Islet precursor cell (in vitro differentiated cells): Measurements from ENCODE around the gene CCDC134.
"Not testable (repeated sequence)": the region's sequence is repeated elsewhere in the genome, so short reads cannot be mapped to it uniquely, and the experiment has no call there.

Source experiments
- DNase-seq: peaks from one replicate; pipeline ENCODE4 v3.0.0-alpha.2; 2018

Gene CCDC134

GRCh38 chr22:41826021-41826420, 25.5 kb downstream of the CCDC134 start:
- DNase-seq, result no peak

DNA sequence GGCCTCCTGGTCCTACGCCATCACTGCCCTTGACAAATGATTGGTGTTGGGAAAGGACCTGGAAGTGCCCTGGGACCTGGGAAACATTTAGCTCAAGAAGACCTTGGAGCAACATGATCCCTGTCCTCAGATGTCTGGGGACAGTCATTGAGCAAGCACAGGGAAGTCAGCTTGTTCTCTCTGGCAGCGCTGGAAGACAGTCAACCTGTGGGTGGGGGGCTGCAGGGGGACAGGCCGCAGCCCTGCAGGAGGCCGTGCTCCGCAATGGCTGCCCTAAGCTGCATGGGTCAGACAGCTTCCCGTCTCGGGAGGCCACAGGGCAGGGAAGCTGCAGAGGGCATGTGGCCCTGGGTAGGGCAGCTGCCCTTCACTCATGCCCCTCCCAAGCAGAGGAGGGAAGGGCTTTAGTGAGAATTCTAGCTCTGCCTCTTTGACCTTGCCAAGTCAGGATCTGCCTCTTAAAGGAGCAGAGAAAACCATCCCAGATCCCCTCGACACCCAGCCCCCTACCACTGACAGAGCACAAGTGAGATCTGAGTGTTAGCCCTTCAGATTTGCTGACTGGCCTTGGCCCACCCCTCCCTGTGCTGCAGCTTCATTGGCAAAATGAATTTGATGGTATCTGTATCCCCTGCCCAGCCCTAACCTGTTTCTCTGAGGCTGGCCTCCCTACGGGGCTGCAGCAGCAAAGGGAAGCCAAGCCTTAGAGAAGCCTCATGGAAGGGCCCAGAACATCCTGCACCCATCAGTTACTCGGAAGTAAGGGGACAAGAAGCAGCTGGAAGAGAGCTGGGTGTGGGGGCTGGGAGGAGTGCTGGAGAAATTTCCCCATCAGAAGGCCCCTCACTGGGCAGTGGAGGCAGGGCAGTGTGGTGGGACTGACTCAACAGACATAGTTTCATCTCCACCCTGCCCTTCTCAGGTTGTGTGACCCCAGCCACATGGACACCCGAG, 26.2 kb downstream of the CCDC134 start:
- no peak for DNase-seq

- no peak for DNase-seq
Observed at GRCh38 chr22:41827671-41828070, 27.2 kb downstream of the CCDC134 start.

GRCh38 chr22:41828516-41828915, 28.0 kb downstream of the CCDC134 start:
- peak; percentile 72 for DNase-seq

- DNase-seq, result no peak
Observed at GRCh38 chr22:41830174-41830573, 29.7 kb downstream of the CCDC134 start.

GRCh38 chr22:41831383-41831782, 30.9 kb downstream of the CCDC134 start:
- no peak for DNase-seq

GRCh38 chr22:41831828-41832552, 31.5 kb downstream of the CCDC134 start:
- no peak for DNase-seq

DNA sequence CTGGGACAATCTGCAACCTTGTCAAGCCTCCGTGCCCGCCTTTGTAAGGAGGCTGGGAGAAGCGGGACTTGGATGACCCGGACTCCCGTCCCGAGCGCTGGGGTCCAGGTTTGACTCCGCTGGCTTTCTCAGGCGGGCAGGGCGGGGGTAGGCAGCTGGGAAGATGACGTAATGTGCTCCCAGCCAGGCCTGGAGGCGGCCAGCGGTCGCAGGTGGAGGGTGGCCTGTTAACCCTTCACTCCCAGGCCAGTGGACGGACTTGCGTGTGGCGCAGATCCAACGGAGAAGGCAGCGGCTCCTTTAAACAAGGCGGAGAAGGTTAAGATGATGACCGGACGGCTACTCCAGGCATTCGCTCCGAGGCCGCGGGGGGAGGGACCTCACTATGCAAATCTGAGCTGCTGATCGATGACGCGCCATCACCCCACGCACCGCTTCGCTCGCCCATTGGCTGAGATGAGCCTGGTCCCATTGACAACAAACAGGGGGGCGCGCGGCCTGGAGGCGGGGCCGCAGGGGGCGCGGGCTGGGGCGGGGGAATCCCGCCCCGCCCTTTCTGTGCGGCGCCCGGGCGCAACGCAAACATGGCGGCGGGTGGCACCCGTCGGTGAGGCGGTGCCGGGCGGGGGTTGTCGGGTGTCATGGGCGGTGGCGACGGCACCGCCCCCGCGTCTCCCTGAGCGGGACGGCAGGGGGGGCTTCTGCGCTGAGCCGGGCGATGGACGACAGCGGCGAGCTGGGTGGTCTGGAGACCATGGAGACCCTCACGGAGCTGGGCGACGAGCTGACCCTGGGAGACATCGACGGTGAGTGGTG, 32.3 kb downstream of the CCDC134 start, which contains the start of gene SREBF2:
Gene SREBF2 (plus strand): TSS at position 553 of the 816 bp plus-strand sequence. CDS start 166 bp downstream, at position 719.
- DNase-seq, result peak; percentile 100

DNA sequence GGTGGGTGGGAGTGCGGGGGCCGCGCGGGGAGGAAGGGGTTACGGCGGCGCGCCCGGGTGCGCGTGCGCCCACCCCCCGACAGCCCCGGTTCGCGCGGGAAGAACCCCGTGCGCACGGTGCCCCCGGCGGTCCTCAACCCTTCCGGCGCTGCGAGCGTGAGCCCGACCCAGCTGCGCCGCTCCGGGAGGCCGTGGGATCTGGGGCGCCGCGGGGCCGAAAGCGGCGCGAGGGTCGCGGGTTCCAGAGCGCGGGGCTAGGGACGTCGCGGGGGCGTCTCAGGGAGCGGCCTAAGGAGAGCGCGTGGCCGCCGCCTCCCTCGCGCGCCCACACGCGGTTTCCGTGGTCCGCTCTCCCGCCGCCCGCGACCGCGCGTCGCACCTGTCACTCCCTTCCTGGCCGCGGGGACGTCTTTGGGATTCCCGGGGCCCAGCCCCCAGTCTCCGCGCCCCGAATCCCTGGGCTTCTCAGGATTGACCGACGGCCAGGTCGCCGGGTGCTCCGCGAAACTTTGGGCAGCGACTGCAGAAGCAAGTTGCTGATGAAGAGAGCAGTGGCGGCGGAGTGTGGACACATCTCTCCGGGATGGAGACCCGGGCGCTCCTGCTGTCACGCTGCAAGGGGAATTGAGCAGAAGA, 33.0 kb downstream of the CCDC134 start:
- DNase-seq, result no peak

DNA sequence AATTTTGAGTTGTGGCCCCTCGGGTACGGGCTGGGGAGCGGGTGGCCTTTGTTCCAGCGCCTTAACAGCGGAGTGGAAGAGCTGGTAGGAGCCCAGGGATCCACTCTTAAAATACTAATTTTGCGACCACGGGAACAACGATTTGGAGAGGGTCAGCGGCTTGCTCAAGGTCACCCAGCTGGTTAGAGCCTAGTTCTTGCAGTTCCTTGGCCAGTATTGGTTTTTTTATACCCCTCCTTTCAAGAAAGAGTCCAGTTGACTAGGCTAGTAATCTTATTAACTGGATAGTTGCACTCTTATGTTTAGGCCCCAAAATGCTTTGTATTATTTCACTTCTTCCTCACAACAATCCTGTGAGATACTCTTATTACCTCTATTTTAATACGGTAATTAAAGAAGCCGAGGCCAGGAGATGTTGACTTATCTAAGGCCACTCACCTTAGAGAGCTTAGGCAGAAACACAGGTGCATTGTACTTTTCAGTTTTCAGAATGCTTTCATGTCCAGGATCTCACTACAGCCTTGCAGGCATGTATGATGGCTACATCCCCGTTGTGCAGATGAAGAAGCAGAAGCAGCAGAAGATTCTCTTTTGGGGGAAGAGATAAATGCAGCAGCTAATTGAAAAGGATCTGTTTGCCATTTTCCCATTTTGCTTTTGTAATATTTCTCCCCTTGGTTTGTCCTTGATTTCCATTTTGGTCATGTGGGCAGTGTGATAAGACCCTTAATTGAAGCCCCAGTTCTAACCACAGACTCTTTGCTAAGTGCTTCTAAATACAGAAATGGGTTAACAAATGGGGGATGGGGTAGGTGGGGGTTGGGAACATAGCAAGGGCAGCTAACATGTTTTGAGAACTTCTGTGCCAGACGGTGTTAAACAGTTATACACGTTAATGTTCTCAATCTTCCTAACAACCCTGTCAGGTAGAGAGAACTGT, 33.8 kb downstream of the CCDC134 start:
- DNase-seq, result no peak

DNA sequence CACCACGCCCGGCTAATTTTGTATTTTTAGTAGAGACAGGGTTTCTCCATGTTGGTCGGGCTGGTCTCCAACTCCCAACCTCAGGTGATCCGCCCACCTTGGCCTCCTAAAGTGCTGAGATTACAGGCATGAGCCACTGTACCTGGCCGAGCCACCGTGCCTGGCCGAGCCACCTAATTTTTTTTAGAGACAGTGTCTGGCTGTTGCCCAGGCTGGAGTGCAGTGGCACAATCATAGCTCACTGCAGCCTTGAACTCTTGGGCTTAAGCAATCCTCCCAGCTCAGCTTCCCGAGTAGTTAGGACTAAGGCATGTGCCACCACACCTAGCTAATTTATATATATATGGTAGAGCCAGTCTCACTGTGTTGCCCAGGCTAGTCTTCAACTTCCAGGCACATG, 35.0 kb downstream of the CCDC134 start:
- not testable (repeated sequence) for DNase-seq

GRCh38 chr22:41836551-41836950, 36.1 kb downstream of the CCDC134 start:
- no peak for DNase-seq

DNA sequence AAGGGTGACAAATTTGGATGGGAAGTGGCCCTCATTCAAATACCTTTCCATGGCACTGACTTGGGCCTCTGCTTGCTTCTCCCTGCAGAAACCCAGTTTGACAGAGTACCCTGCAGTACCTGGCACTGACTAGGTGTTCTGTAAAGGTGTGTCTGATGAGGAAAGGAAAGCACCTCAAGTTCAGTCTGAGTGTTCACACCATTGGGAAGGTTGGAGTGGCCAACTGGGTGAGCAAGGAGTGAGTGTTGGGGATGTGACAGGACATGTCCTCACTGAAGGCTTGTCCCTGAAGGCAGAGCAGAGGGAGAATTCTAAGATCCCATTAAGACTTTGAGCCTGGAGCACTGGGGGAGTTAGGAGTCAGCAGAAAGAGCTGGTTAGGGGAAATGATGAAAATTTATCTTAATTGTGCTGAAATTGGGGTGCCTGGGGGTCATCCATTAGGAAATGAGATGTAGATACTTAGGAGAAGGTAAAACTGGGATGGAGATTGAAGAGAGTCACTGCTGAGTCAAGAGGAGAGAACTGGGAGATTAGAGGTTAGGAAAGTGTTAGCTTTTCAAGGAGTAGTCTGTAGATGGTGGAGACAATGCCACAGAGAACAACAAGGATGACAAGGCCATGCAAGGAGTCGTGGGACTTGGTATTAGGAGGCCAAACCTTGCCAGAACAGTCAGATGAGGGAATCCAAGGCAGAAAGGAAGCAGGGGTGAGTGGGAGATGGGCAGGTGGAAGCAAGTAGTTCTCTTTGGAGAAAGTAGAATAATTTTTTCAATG, 38.6 kb downstream of the CCDC134 start:
- no peak for DNase-seq

DNA sequence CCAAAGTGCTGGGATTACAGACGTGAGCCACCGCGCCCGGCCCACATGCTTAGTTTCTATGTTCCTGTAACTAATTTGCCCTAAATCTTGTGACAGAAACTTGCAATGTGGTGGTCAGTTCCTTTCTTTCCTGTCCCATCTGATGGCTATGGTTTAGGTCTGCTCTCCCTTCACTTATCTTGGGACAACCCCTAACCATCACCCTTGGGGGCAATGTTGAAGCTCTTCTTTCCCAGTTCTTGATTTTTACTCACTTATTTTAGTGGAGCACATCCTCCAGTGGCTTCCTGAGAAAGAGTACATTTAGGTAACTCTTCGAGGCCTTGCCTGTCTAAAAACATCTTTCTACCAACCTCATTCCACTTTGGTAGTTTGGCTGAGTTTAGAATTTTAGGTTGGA, 39.7 kb downstream of the CCDC134 start:
- no peak for DNase-seq

DNA sequence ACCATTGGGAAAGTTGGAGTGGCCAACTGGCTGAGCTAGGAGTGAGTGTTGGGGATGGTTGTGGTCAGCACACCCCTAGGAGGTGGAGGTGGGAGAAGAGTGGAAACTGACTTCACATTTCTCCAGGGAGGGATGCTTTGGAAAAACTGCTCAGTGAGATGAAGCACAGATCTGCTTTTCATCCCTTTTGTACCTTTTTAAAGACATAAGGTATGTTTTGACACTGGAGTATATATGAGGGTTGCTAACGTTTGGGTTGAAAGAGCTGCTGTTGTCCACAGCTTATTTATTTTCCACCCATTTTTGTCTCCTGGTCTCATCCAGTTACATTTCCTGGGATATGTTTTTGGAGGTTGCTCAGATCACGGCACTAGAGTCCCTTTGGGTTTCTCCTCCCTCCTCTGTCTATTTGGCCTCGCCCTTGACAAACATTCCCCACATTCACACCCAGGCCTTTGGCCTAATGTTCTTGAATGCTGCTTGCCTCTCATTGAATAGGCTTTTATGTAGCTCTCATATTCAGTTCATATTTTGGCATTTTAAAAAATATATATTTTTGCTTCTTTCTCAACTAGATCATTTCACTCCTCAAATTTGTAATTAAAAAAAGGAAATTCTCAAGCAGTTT, 40.7 kb downstream of the CCDC134 start:
- DNase-seq, result no peak

- DNase-seq, result no peak
Observed at GRCh38 chr22:41842996-41843970, 42.8 kb downstream of the CCDC134 start.

- no peak for DNase-seq
Observed at GRCh38 chr22:41844036-41844435, 43.6 kb downstream of the CCDC134 start.

GRCh38 chr22:41844513-41844912, 44.0 kb downstream of the CCDC134 start:
- DNase-seq, result peak; percentile 73
